Activated CD8-positive, alpha-beta memory T cell treated with anti-CD3 and anti-CD28 coated beads for 36 hours (primary cell): ENCODE results near the gene CDK18. TPM values are rescaled to one million over a fixed set of nuclear protein-coding genes. Genes with fewer than 3 reads are reported as not detected.
"Not testable (repeated sequence)": the region's sequence is repeated elsewhere in the genome, so short reads cannot be mapped to it uniquely, and the experiment has no call there.

Experiments used
- CTCF ChIA-PET: fragments of 350-600 bp; sonication (Branson Sonifier 250); formaldehyde crosslinking; loops from one replicate; lab custom pipeline; 2021; ENCODE audit warnings: antibody characterized with exemption; lab: Charles Lee
- POLR2A ChIA-PET: fragments of 350-600 bp; sonication (Branson Sonifier 250); formaldehyde crosslinking; loops from one replicate; lab custom pipeline; 2021; ENCODE audit warnings: antibody characterized with exemption; lab: Charles Lee
- total RNA-seq, 2 experiments: library from RNA; stranded (reverse); gene quantifications; one replicate each; pipeline ENCODE4 v1.2.3, GENCODE V29; 2021

Gene CDK18
- total RNA-seq, 2 experiments from 2014 or later: 2.3 to 2.5 TPM

DNA sequence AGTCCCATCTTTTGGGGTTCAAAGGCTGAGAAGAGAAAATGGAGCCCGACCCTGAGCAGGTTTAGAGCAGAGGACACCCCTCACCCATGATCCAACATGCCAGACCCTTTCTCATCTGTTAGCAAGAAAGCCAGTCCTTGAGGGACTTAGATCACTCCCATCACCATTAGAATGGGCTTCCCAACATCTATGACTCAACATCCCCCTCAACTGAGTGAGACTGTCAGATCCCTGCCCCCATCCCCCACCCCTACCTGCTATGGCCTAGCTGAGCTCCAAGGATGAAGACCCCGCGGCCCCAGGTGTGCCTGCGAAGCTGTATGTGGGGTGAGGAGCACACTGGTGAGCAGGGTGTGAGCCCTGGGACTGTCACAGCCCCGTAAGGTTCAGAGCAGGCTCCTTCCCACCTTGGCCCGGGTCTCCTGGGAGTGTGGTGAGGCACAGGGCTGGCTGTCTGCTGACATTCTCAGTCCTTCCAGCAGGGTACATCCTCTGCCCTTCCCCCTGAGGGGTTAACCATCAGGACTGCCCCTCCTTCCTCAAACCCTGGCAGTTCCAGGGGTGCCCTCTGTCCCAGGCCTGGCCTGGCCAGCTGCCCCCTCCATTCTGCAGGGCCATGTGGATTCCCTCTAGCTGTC is 27.2 kb upstream of the CDK18 start:
- CTCF ChIA-PET: interaction anchor here (1.3 to 1.5 kb wide), 2 partner anchors 8 to 11 kb away, joined by 4 to 5 read pairs; no protein-coding TSS in a partner anchor
- POLR2A ChIA-PET: no interaction called here

DNA sequence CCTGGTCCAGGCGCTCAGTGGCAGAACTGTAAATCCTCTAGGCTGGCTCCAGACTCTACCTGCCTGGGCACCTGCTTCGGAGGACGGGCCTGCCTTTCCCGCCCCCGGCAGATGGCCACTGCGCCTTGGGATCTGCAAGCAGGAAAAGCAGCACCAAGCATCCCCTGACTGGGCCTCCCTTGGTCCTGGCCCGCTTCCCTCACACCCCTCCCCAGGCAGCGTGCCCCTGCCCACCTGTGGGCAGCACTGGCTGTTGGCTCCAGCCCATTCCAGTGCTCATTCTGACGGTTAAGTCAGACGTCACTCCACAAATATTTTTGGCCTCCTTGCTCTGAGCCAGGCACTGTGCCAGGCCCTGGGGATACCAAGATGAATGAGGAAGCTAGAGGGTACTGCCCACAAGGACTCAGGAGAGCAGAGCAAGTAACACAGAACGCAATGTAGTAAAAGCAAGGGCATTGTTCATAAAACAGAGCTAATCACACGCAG is 26.7 kb upstream of the CDK18 start:
- POLR2A ChIA-PET: no interaction called here
- CTCF ChIA-PET: interaction anchor here (1.0 to 1.5 kb wide), 3 partner anchors 8 to 80 kb away, joined by 3 to 5 read pairs (median 4); no protein-coding TSS in a partner anchor

DNA sequence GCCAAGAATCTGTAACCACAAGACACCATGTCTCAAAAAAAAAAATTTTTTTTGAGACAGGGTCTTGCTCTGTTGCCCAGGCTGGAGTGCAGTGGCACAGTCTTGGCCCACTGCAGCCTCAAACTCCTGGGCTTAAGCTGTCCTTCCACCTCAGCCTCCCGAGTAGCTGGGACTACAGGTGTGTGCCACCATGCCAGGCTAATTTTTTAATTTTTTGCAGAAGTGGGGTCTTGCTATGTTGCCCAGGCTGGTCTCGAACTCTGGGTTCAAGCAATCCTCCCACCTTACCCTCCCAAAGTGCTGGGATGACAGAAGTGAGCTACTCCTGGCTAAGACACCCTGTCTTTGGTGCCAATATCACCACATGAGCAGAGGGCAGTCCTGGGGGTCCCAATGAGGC is 25.5 kb upstream of the CDK18 start:
- ChIA-PET POLR2A (interaction anchor here (0.5 kb wide), 1 partner anchor 49 kb away, joined by 4 read pairs; no protein-coding TSS in a partner anchor), CTCF (interaction anchor here (0.6 to 2.6 kb wide), 4 partner anchors 9 to 255 kb away, joined by 3 to 5 read pairs (median 4); no protein-coding TSS in a partner anchor)

DNA sequence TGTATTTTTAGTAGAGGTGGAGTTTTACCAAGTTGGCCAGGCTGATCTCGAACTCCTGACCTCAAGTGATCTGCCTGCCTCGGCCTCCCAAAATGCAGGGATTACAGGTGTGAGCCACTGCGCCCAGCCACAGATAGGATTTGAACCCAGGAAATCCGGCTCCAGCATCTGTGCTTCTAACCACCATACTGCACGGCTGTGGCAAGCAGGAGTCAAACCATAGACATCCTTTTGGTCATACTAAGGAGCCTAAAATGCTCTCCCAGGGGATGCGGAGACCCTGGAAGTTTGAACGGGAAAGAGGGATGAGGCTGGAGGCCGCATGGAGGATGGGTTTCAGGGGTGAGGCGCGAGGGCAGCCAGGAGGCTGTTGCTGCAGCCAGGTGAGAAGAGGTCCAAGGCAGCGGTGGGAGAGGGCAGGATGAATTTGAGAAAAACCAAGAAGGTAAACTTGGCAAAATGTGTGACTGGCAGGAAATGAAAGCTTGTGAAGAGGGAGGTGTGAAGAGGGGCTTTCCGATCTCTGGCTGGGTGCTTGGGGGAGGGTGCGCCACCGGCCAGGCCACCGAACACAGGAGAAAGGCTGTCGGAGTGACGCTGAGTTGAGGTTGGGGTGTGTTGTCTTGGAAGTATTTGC is 24.0 kb upstream of the CDK18 start:
- CTCF ChIA-PET: interaction anchor here (1.0 to 2.6 kb wide), 6 partner anchors 7 to 49 kb away, joined by 3 to 5 read pairs (median 3); no protein-coding TSS in a partner anchor
- POLR2A ChIA-PET: interaction anchor here (0.6 kb wide), 1 partner anchor 294 kb away, joined by 3 read pairs; no protein-coding TSS in a partner anchor

DNA sequence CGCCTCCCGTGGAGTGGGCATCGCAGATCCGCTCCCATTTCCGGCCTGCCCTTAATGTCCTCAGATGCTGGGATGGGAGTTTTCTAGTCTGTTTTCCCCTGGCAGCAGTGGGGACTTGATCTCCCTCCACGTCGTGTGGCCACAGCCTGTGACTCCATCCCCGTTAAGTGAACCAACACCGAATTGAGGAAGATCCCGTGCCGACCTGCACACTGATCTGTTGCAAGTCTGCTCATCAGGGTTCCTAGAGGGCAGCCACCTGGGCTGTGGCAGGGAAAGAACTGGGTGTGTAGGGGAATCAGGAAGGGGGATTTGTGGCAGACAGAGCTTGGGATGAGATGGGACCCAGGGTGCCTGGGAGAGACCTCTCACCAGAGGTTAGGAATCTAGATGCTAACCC is 23.3 kb upstream of the CDK18 start:
- ChIA-PET POLR2A (no interaction called here), CTCF (interaction anchor here (1.0 to 2.7 kb wide), 8 partner anchors 9 to 207 kb away, joined by 3 to 12 read pairs (median 4); no protein-coding TSS in a partner anchor)

DNA sequence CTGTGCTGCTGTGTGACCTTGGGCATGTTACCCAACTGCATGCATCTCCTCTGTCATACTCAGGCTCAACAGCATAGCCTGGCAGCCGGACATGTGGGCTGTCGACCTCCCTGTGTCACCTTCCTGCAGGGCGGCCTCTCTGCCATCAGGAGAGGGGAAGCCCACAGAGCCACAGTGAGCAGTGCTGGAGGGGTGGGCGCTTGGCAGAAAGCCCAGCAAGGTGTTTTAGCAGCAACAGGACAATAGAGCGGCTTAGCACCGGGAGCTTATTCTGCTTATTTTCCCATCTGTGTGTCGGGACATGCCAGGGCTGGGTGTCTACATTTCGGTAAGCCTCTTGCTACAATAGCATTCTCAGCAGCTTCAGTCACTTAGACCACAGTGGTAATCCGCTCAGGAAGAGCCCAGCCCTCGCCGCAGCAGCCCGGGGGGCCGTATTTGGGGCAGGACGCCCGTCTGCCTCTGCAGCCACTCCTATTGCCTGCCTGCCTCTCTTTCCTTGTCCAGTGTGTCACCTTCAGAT is 22.8 kb upstream of the CDK18 start:
- ChIA-PET POLR2A (no interaction called here), CTCF (interaction anchor here (0.9 to 2.7 kb wide), 8 partner anchors 10 to 208 kb away, joined by 3 to 12 read pairs (median 4); no protein-coding TSS in a partner anchor)

DNA sequence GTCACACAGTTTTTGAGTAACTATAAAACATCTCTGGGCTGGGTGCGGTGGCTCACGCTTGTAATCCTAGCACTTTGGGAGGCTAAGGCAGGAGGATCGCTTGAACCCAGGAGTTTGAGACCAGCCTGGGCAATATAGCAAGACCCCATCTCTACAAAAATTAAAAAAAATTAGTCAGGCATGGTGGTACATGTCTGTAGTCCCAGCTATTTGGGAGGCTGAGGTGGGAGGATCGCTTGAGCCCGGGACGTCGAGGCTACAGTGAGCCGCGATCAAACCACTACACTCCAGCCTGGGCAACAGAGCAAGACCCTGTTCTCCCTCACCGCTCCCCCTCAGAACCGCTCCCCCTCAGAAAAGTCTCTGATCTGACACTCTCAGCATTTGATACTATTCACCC is 21.9 kb upstream of the CDK18 start:
- POLR2A ChIA-PET: not testable (repeated sequence)
- CTCF ChIA-PET: interaction anchor here (0.6 to 2.7 kb wide), 10 partner anchors 9 to 208 kb away, joined by 3 to 12 read pairs (median 4); no protein-coding TSS in a partner anchor

DNA sequence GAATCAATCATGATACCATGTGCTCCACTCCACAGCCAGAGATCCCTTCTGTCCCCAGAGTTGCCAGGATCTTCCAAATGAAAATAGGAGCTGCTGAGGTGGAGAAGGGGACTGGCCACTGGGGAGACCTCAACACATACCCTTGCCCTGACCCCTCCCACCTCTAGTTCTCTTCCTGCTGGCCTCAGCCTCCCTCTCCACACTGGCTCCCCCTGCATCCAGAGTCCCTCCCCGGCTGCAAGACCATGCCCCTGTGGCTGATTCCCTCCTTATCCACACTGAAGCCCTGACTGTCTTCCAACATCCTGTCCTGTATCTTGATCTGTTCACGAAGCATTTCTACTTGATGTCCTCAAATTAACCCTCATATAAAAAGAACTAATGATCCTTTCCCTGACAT is 21.1 kb upstream of the CDK18 start:
- ChIA-PET POLR2A (no interaction called here), CTCF (interaction anchor here (0.6 to 5.9 kb wide), 5 partner anchors 9 to 209 kb away, joined by 3 to 42 read pairs (median 6); no protein-coding TSS in a partner anchor)

DNA sequence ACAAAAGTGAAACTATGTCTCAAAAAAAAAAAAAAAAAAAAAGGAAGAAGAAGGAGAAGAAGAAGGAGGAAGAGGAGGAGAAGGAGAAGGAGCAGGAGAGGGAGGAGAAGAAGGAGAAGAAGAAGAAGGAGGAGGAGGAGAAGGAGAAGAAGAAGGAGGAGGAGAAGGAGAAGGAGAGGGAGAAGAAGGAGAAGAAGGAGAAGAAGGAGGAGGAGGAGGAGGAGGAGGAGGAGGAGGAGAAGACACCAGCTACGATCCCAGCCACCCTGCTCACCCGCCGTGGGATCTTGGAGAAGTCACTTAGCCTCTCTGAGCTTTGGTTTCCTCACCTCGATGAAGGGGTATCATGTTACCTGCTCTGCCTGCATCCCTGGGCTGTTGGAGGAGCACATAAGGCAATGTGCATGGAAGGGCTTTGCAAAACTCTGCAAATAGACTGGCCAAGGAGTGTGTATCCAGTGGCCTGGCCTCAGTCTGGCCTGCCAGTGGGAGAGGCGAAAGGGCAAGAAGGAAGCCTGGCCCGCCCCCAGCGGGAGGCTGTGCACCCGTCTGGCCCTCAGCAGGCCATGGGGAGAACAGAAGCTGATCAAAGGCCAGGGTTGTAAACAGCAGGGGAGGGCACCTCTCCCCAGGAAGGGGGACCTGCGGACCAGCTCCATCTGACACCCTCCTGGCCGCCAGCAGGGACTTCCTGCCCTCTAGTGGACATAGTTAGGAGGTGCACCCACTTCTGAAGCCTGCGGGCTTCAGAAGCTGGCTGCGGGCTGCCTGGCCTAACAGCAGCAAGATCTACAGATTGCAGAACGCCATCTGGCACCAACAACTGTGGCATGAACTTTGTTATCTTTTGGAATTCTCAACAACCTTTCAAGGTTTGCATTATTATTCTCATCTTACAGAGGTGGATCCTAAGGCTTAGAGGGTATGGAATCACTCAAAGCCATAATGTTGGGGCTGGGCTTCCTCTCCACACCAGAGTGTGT is 19.2 kb upstream of the CDK18 start:
- ChIA-PET CTCF (interaction anchor here (0.5 to 11.4 kb wide), 51 partner anchors 8 to 398 kb away, joined by 3 to 128 read pairs (median 5); partner anchors contain the start of genes BLACAT1, ELK4, KLHDC8A and LEMD1), POLR2A (no interaction called here)

DNA sequence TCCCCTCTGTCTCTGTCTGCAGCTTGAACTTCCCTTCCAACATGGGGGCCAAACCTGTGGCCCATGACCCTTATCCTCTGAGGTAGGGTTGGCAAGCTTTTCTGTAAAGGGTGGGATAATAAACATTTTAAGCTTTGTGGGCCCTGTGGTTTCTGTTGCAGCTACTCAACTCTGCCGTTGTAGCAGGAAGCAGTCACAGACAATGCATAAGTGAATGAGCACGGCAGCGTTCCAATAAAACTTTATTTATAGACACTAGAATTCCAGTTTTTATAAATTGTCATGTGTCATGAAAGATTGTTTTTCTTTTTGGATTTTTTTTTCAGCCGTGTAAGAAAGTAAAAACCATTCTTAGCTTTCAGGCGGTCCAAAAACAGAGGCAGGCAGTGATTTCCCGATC is 18.2 kb upstream of the CDK18 start:
- POLR2A ChIA-PET: no interaction called here
- CTCF ChIA-PET: interaction anchor here (0.7 to 11.4 kb wide), 26 partner anchors 9 to 172 kb away, joined by 3 to 128 read pairs (median 6); partner anchors contain the start of genes BLACAT1, ELK4, KLHDC8A and LEMD1

DNA sequence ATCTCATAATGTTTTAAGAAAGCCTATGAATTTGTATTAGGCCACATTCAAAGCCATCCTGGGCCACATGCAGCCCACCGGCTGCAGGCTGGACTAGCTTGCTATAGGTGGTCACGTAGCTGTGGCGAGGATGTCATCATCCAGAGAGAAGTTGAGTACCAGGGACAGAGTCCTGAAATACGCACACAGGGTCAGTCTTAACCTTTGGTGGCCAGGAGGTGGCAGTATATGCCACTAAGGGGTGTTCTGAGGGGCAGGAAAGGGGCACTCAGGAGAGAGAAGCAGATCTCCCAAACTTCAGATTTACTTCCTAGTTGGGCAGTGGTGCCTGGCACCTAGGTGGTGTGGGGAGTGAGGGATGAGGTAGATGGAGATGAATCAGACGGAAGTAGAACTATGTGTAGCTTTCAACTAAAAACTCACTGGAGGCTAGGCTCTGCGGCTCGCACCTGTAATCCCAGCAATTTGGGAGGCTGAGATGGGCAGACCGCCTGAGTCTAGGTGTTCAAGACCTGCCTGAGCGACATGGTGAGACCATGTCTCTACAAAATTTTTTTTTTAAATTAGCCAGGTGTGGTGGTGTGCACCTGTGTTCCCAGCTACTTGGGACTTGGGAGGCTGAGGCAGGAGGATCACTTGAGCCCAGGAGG is 16.3 kb upstream of the CDK18 start:
- CTCF ChIA-PET: interaction anchor here (0.8 to 11.4 kb wide), 25 partner anchors 9 to 238 kb away, joined by 3 to 128 read pairs (median 4); partner anchors contain the start of gene BLACAT1
- POLR2A ChIA-PET: no interaction called here

DNA sequence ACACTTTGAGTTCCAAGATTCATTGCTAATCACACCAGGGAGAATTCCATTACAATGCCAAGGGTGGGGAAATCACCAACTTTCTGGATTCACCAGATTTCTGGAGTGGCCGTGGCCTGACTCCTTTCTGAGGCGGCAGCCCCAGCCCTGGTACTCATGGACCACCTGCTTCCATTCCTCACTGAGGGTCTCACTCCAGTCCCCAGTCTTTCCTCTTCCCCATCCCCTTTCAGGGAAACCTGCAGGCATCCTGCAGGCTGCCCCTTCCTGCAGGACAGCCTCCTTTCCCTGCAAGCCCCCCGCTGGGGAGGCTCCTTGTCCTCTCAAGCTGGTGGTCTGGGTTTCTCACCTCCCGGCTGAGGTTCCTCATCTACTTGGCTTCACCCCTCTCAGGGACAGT is 12.7 kb upstream of the CDK18 start:
- CTCF ChIA-PET: interaction anchor here (1.0 to 11.4 kb wide), 3 partner anchors 10 to 95 kb away, joined by 3 to 128 read pairs (median 4); no protein-coding TSS in a partner anchor

DNA sequence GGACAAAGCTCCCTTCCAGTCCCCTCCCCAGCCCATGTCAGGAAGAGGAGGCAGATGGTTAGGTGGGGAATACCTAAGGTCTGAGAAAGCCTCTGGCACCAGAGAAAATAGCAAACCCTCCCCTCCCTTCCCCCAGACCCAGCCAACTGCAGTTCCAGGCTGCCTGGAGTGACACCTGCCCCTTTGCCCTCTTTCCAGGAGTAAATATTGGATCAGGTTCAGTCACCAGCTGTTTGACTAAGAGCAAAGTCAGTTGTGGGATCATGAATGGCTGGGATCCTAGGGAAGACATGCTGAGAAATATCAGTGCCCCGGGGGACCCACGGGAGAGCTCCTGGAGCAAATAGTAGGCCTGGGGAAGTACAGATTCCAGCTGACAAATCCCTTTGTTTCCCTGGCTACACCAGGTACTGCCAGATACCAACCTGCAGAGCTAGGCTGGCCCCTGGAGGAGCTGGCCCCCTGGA is 12.2 kb upstream of the CDK18 start:
- ChIA-PET CTCF (interaction anchor here (1.0 to 11.4 kb wide), 3 partner anchors 10 to 95 kb away, joined by 3 to 128 read pairs (median 4); no protein-coding TSS in a partner anchor), POLR2A (no interaction called here)

More for the DNA sequence above, 12.7 kb upstream of the CDK18 start:
- POLR2A ChIA-PET: no interaction called here

DNA sequence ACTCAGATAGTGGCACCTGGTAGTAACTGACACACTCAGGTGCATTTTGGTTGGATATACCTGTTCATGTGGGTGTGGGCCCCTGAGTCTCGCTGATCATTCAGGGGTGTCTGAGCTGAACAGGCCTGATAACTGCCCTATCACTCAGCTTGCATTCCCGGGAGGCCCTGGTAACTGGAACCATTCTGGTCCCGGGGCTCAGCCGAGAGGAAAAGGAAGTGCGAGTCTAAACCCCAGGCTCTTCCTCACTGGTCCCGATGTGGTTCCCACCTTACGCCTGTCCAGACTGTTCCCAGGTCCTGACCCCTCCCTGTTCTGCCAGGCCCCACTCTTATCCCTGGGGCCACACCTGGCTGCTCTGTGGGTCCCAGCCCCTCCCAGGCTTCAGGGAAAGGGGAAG is 11.7 kb upstream of the CDK18 start:
- POLR2A ChIA-PET: no interaction called here

DNA sequence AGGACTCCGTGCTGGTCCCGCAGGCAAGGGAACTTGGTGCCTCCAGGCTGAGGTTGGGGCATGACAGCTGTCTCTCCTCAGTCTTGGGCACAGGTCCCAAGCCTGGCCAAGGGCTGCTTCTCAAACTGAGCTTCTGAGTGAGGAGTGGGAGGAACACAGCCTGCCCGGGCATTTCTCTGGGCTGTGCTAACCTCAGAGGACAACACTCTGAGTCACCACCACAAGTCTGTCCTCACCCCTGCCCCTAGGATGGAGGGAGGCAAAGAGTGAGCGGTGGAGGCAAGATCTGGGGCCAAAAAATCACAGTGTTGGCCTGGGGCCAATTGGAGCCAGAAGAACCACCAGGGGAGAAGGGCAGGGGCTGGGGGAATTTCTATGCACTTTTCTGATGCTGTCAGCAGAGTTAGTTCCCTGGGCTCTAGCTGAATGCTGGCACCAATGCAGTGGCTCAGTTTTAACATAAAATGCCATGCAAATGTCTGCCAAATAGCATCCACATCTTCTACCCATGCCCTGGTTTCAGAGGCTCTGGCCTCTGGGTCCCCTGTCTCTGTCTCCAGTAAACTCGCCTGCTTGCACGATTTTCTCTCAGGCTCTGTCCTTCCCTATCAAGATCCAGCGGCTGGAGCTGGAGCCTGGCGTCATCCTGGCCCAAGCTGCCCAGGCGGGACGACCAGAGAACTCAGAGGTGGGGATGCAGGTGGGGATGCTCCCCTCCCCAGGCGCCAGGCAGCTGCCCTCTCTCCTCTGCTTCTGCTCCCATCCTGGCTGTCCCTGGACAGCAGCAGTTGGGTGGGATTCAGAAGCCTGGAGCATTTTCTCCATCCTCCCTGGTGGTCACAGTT is 11.0 kb upstream of the CDK18 start:
- CTCF ChIA-PET: interaction anchor here (0.8 to 11.4 kb wide), 4 partner anchors 8 to 98 kb away, joined by 3 to 128 read pairs (median 4); no protein-coding TSS in a partner anchor
- POLR2A ChIA-PET: no interaction called here

More for the DNA sequence above, 11.7 kb upstream of the CDK18 start:
- CTCF ChIA-PET: interaction anchor here (0.8 to 11.4 kb wide), 2 partner anchors 10 to 31 kb away, joined by 3 to 128 read pairs; no protein-coding TSS in a partner anchor

DNA sequence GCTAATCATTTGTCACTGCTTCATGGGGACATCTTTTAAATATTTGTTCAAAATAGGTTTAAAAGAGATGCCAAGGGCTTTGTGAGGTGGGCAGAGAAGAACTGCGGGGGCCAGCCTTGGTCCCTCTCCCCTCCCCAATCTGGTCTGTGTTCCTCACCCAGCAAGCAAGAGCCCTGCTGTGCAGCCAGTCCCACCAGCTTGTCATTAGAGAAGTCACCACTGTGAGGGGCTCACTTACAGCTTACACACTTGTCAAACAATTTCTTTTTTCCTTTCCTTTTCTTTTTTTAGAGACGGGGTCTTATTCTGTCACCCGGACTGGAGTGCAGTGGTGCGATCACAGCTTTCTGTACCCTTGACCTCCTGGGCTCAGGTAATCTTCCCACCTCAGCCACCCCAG is 10.4 kb upstream of the CDK18 start:
- ChIA-PET CTCF (interaction anchor here (1.0 to 11.4 kb wide), 3 partner anchors 9 to 99 kb away, joined by 4 to 128 read pairs (median 4); no protein-coding TSS in a partner anchor), POLR2A (no interaction called here)
